Neural cell (in vitro differentiated cells): ENCODE data around the gene DDX25. TPM values are rescaled to one million over a fixed set of nuclear protein-coding genes. Genes with fewer than 3 reads are reported as not detected.
A peak's percentile ranks its signal among the peaks of the same experiment; 100 is the strongest.

Experiments used
- H2AFZ ChIP-seq: fragments of 200-600, 300-800 bp; sonication (generic), shearing (Covaris generic); 2 replicates; pipeline ENCODE4 v1.6.0; 2014; ENCODE audit warnings: low read depth, mild to moderate bottlenecking, antibody characterized with exemption, low read length, moderate library complexity
- H3F3A ChIP-seq: fragments of 200-600 bp; shearing (Covaris generic); 2 replicates; pipeline ENCODE4 v1.6.1; 2016; ENCODE audit warnings: mild to moderate bottlenecking, moderate library complexity, mixed read lengths, antibody characterized with exemption, low read length; ENCODE audit not compliant: insufficient read depth, poor library complexity, severe bottlenecking
- H3K27ac ChIP-seq: fragments of 200-600, 300-800 bp; sonication (generic), shearing (Covaris generic); 2 replicates; pipeline ENCODE4 v1.5.1; 2014; ENCODE audit warnings: mild to moderate bottlenecking, low read length, moderate library complexity
- H3K27me3 ChIP-seq: fragments of 300-800, 200-600 bp; sonication (generic), shearing (Covaris generic); 2 replicates; pipeline ENCODE4 v1.6.0; 2014; ENCODE audit warnings: mild to moderate bottlenecking, low read depth, low read length, moderate library complexity; ENCODE audit not compliant: insufficient read depth
- H3K36me3 ChIP-seq: fragments of 300-800, 200-600 bp; sonication (generic), shearing (Covaris generic); 2 replicates; pipeline ENCODE4 v1.5.1; 2014; ENCODE audit warnings: mild to moderate bottlenecking, antibody characterized with exemption, low read length, moderate library complexity; ENCODE audit not compliant: insufficient read depth
- H3K4me2 ChIP-seq: fragments of 300-800, 200-600 bp; sonication (generic), shearing (Covaris generic); 2 replicates; pipeline ENCODE4 v1.6.0; 2014; ENCODE audit warnings: mild to moderate bottlenecking, low read length
- H3K4me3 ChIP-seq: fragments of 300-800, 200-600 bp; sonication (generic), shearing (Covaris generic); 2 replicates; pipeline ENCODE4 v1.5.1; 2014; ENCODE audit warnings: mild to moderate bottlenecking, low read length, moderate library complexity
- H3K79me2 ChIP-seq: fragments of 200-600 bp; shearing (Covaris generic); replicated peaks from 2 replicates; pipeline ENCODE4 v1.6.0; 2014; ENCODE audit warnings: mild to moderate bottlenecking, low read length, moderate library complexity; ENCODE audit not compliant: insufficient read depth
- H3K9ac ChIP-seq: fragments of 300-800, 200-600 bp; sonication (generic), shearing (Covaris generic); 2 replicates; pipeline ENCODE4 v1.6.1; 2016; ENCODE audit warnings: mild to moderate bottlenecking, low read length, mixed read lengths
- H3K9me2 ChIP-seq: fragments of 200-600 bp; shearing (Covaris generic); 2 replicates; pipeline ENCODE4 v1.6.1; 2016; ENCODE audit warnings: mild to moderate bottlenecking, low read length, mixed read lengths; ENCODE audit not compliant: insufficient read depth
- H3K9me3 ChIP-seq: fragments of 200-600, 300-800 bp; sonication (generic), shearing (Covaris generic); 2 replicates; pipeline ENCODE4 v1.6.1; 2016; ENCODE audit warnings: mild to moderate bottlenecking, mixed run types, low read length, moderate library complexity, mixed read lengths
- H4K20me1 ChIP-seq: fragments of 200-600 bp; shearing (Covaris generic); 2 replicates; pipeline ENCODE4 v1.6.1; 2016; ENCODE audit warnings: mild to moderate bottlenecking, mixed run types; ENCODE audit not compliant: insufficient read depth
- CTCF ChIP-seq: fragments of 450-650 bp; IDR thresholded peaks from 2 replicates; pipeline ENCODE4 v1.5.1; 2014; ENCODE audit warnings: antibody characterized with exemption, mild to moderate bottlenecking, moderate library complexity; ENCODE audit not compliant: poor library complexity, severe bottlenecking
- EP300 ChIP-seq: fragments of 450-650 bp; conservative IDR thresholded peaks from 2 replicates; pipeline ENCODE4 v1.6.1; 2014; ENCODE audit warnings: antibody characterized with exemption, mild to moderate bottlenecking, moderate library complexity; ENCODE audit not compliant: poor library complexity, severe bottlenecking
- EZH2 ChIP-seq: fragments of 200-600, 300-800 bp; shearing (Covaris generic), sonication (generic); IDR thresholded peaks from 2 replicates; pipeline ENCODE4 v1.6.1; 2014; ENCODE audit warnings: antibody characterized with exemption, low read length, borderline replicate concordance, mild to moderate bottlenecking; ENCODE audit not compliant: insufficient read depth, poor library complexity, severe bottlenecking
- MXI1 ChIP-seq: fragments of 450-650 bp; conservative IDR thresholded peaks from 2 replicates; pipeline ENCODE4 v1.6.1; 2014; ENCODE audit warnings: antibody characterized with exemption, mild to moderate bottlenecking; ENCODE audit not compliant: poor library complexity, severe bottlenecking
- POLR2AphosphoS5 ChIP-seq: IDR thresholded peaks from 2 replicates; pipeline ENCODE4 v1.6.1; 2012
- RAD21 ChIP-seq: fragments of 450-650 bp; conservative IDR thresholded peaks from 2 replicates; pipeline ENCODE4 v1.6.1; 2014; ENCODE audit warnings: antibody characterized with exemption, mild to moderate bottlenecking, moderate library complexity
- REST ChIP-seq: IDR thresholded peaks from 2 replicates; pipeline ENCODE4 v1.6.1; 2012; ENCODE audit warnings: borderline replicate concordance
- SMC3 ChIP-seq: fragments of 450-650 bp; conservative IDR thresholded peaks from 2 replicates; pipeline ENCODE4 v1.6.1; 2014; ENCODE audit warnings: antibody characterized with exemption, mild to moderate bottlenecking, moderate library complexity; ENCODE audit not compliant: poor library complexity
- TAF1 ChIP-seq: IDR thresholded peaks from 2 replicates; pipeline ENCODE4 v1.6.1; 2012; ENCODE audit warnings: low read depth
- polyA plus RNA-seq: library from polyadenylated mRNA; depleted of rRNA; stranded (reverse); fragments of >200 nt; gene quantifications from 2 replicates; pipeline ENCODE4 v1.2.3, GENCODE V29; 2014

The DDX25 gene
- polyA plus RNA-seq, 1 donor from 2014 or later = 66.4 TPM

- H3K36me3 ChIP-seq = no peaks in the 10 kb centered on the region
- no peaks in the 10 kb centered on the region for H3K27me3 ChIP-seq
- H2AFZ ChIP-seq = peak within 1 kb of the TSS; percentile 94
- H3K79me2 ChIP-seq = no peaks in the 10 kb centered on the region
- peak within 1 kb of the TSS; percentile 93 for H3K4me3 ChIP-seq
- H3F3A ChIP-seq = no peaks in the 10 kb centered on the region
- peak within 1 kb of the TSS; percentile 6 for H3K4me2 ChIP-seq
- peak within 1 kb of the TSS; percentile 78 for H3K9ac ChIP-seq
- peak within 1 kb of the TSS; percentile 77 for H3K27ac ChIP-seq
- no peaks in the 10 kb centered on the region for H3K9me2 ChIP-seq
- no peak for TF ChIP-seq SMC3
- peak; percentile 32 for TF ChIP-seq REST
- peak; percentile 50 for TF ChIP-seq CTCF
- no peak for TF ChIP-seq EP300
- no peak for TF ChIP-seq RAD21
- TF ChIP-seq TAF1 = peak; percentile 56
- peak; percentile 65 for TF ChIP-seq POLR2AphosphoS5
- TF ChIP-seq EZH2 = no peak
- TF ChIP-seq MXI1 = peak; percentile 61
- H3K9me3 ChIP-seq = no peaks in the 10 kb centered on the region
- no peaks in the 10 kb centered on the region for H4K20me1 ChIP-seq
Observed at GRCh38 chr11:125887373-125888324, 16.7 kb upstream of the DDX25 start, which contains the start of gene HYLS1. TSS of gene HYLS1 (plus strand) at chr11:125887668. CDS start at chr11:125899369, 11,701 bp downstream.

- H3K9me2 ChIP-seq = no peaks in the 10 kb centered on the region
- no peaks in the 10 kb centered on the region for H3K27me3 ChIP-seq
- H3K4me3 ChIP-seq = no peak overlapping the region
- no peak overlapping the region for H3K27ac ChIP-seq
- H3K9ac ChIP-seq = no peak overlapping the region
- no peaks in the 10 kb centered on the region for H3K9me3 ChIP-seq
- no peaks in the 10 kb centered on the region for H3K36me3 ChIP-seq
- TF ChIP-seq MXI1 (no peak), POLR2AphosphoS5 (no peak), SMC3 (no peak), CTCF (no peak), EZH2 (no peak), TAF1 (no peak), RAD21 (no peak), REST (no peak), EP300 (no peak)
- H3K79me2 ChIP-seq = no peaks in the 10 kb centered on the region
- no peak overlapping the region for H2AFZ ChIP-seq
- H4K20me1 ChIP-seq = no peaks in the 10 kb centered on the region
- no peaks in the 10 kb centered on the region for H3F3A ChIP-seq
- no peak overlapping the region for H3K4me2 ChIP-seq
Observed at GRCh38 chr11:125890447-125891100, 13.7 kb upstream of the DDX25 start.
